HepG2 (cell line): ENCODE measurements around the gene DNAJB6. TPM values are rescaled to one million over a fixed set of nuclear protein-coding genes. Genes with fewer than 3 reads are reported as not detected.

Experiments
- ESRRA ChIP-seq: sonication (generic); formaldehyde crosslinking; IDR thresholded peaks from 2 replicates; pipeline ENCODE4 v1.5.1; 2020; ENCODE audit warnings: mild to moderate bottlenecking, low read depth, missing genetic modification reagents
- SNAPC2 ChIP-seq: sonication (generic); formaldehyde crosslinking; IDR thresholded peaks from 2 replicates; pipeline ENCODE4 v1.8.1; 2022; ENCODE audit warnings: mild to moderate bottlenecking, missing genetic modification reagents
- ZBTB40 ChIP-seq, 2 experiments: fragments of 450-650 bp in 1 of 2; sonication (generic) in 1 of 2; formaldehyde crosslinking in 1 of 2; IDR thresholded peaks; 2 replicates each; pipeline versions ENCODE4 v1.6.1 to v1.8.0; 2016 to 2022; ENCODE audit warnings: antibody characterized with exemption in 1 of 2, mild to moderate bottlenecking in 1 of 2, missing genetic modification reagents in 1 of 2
- polyA plus RNA-seq, 8 experiments: library from polyadenylated mRNA; depleted of rRNA in 3 of 8; stranded (reverse) in 7 of 8; unstranded in 1 of 8; fragments of >200 nt; fragmentation: Illumina TruSeq in 4 of 8; extraction: Trizol in 4 of 8; gene quantifications; 2 replicates each; pipeline versions ENCODE4 v1.2.1 to v1.2.3, GENCODE V29; 2011 to 2016; ENCODE audit warnings: low read depth in 4 of 8, missing spikeins in 1 of 8, mixed read lengths in 1 of 8; ENCODE audit not compliant: insufficient read depth in 1 of 8
- total RNA-seq, 5 experiments: library from RNA; depleted of rRNA; stranded (reverse); fragments of >200 nt; fragmentation: Illumina TruSeq; extraction: Trizol; gene quantifications; 2 replicates each; pipeline ENCODE4 v1.2.3, GENCODE V29; 2016; ENCODE audit warnings: low read depth in 1 of 5
- TF ChIP-seq, protein P1 (sequence below): sonication (generic); formaldehyde crosslinking; IDR thresholded peaks from 2 replicates; pipeline ENCODE4 v1.4.0; 2020; ENCODE audit warnings: missing genetic modification reagents
- TF ChIP-seq, protein P2 (sequence below): sonication (generic); formaldehyde crosslinking; IDR thresholded peaks from 2 replicates; pipeline ENCODE4 v1.5.0; 2020; ENCODE audit warnings: mild to moderate bottlenecking, missing genetic modification reagents
- TF ChIP-seq, protein P3 (sequence below), 2 experiments: sonication (generic) in 1 of 2; formaldehyde crosslinking in 1 of 2; IDR thresholded peaks; 2 replicates each; pipeline versions ENCODE4 v1.6.1 to v1.9.0; 2014 to 2022; ENCODE audit warnings: antibody characterized with exemption in 1 of 2, borderline replicate concordance in 1 of 2, inconsistent platforms in 1 of 2, low read depth in 1 of 2, missing genetic modification reagents in 1 of 2

DNAJB6 gene
- total and polyA plus RNA-seq, 2 of the 13 experiments (the other 11 are each of a cell fraction or from before 2014, with no cell fraction given): 29.9 to 53.9 TPM

DNA sequence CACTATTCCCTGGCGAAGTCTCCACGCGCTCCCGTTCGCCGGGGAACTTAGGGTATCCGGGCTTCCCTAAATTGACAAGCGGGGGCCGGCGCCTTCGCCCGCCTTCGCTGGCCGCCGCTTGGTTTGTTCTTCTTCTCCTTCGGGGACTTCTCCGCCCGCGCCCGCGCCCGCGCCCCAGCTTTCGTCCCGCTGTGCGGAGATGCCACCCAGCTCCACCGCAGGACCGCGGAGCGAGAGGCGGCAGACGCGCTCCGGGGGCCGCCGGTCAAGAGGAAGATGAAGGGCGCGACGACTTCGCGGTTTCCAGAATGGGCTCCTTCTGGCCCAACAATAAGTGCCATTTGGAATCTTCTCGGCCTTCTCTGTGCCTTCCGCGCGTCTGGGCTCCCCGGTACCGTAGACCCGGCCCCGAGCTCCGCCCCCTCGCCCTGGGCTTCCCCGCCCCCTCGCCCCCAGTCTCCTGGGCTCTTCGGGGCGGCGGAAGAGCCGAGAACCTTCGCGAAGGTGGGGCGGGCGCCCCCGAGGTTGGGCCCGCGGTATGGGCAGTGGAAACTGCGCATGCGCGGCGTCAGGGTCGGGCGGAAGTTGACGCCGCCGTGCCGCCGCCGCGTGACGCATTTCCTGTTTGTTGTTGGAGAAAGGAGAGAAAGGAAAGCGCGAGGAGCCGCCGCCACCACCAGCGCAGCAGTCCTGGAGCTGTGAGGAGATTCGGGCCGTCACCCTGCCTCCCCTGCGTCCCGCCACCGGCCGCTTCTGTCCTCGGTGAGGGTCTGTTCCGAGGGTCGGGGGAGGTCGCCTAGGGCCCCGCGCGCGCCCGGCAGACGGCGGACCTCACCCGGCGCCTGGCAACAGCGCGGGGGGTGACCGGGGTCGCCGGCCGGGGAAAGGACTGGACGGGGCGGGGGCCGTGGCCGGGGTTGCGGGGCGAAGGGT, at the start of gene DNAJB6 (continued):
- TF ChIP-seq ZBTB40 (IDR thresholded peaks at IDR 0.05) (peak; percentile 71), ZBTB40 (CRISPR knock-in tag; IDR thresholded peaks at IDR 0.05) (no peak; the same call in 1 of the 2 replicates), ESRRA (CRISPR knock-in tag) (peak; percentile 21; the same call in 1 of the 2 replicates), SNAPC2 (no peak)
- TF ChIP-seq, protein P1, sequence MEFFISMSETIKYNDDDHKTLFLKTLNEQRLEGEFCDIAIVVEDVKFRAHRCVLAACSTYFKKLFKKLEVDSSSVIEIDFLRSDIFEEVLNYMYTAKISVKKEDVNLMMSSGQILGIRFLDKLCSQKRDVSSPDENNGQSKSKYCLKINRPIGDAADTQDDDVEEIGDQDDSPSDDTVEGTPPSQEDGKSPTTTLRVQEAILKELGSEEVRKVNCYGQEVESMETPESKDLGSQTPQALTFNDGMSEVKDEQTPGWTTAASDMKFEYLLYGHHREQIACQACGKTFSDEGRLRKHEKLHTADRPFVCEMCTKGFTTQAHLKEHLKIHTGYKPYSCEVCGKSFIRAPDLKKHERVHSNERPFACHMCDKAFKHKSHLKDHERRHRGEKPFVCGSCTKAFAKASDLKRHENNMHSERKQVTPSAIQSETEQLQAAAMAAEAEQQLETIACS (CRISPR knock-in tag): peak; percentile 49; the same call in 1 of the 2 replicates
- TF ChIP-seq, protein P2, sequence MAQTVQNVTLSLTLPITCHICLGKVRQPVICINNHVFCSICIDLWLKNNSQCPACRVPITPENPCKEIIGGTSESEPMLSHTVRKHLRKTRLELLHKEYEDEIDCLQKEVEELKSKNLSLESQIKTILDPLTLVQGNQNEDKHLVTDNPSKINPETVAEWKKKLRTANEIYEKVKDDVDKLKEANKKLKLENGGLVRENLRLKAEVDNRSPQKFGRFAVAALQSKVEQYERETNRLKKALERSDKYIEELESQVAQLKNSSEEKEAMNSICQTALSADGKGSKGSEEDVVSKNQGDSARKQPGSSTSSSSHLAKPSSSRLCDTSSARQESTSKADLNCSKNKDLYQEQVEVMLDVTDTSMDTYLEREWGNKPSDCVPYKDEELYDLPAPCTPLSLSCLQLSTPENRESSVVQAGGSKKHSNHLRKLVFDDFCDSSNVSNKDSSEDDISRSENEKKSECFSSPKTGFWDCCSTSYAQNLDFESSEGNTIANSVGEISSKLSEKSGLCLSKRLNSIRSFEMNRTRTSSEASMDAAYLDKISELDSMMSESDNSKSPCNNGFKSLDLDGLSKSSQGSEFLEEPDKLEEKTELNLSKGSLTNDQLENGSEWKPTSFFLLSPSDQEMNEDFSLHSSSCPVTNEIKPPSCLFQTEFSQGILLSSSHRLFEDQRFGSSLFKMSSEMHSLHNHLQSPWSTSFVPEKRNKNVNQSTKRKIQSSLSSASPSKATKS (CRISPR knock-in tag): no peak
- TF ChIP-seq, protein P3, sequence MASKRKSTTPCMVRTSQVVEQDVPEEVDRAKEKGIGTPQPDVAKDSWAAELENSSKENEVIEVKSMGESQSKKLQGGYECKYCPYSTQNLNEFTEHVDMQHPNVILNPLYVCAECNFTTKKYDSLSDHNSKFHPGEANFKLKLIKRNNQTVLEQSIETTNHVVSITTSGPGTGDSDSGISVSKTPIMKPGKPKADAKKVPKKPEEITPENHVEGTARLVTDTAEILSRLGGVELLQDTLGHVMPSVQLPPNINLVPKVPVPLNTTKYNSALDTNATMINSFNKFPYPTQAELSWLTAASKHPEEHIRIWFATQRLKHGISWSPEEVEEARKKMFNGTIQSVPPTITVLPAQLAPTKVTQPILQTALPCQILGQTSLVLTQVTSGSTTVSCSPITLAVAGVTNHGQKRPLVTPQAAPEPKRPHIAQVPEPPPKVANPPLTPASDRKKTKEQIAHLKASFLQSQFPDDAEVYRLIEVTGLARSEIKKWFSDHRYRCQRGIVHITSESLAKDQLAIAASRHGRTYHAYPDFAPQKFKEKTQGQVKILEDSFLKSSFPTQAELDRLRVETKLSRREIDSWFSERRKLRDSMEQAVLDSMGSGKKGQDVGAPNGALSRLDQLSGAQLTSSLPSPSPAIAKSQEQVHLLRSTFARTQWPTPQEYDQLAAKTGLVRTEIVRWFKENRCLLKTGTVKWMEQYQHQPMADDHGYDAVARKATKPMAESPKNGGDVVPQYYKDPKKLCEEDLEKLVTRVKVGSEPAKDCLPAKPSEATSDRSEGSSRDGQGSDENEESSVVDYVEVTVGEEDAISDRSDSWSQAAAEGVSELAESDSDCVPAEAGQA (IDR thresholded peaks at IDR 0.05; ENCODE audit: low read depth): peak; percentile 76; the same call in 1 of the 2 replicates
- TF ChIP-seq, protein P3 (CRISPR knock-in tag; IDR thresholded peaks at IDR 0.05; ENCODE audit: borderline replicate concordance): no peak
